HG03064 (cell line): ENCODE results near the gene HMGXB3.

ENCODE experiments used
- ATAC-seq: cut with Tn5 transposase; IDR thresholded peaks from one replicate; pipeline ENCODE4 v1.9.1; 2021; ENCODE audit warnings: low read depth; ENCODE audit not compliant: unreplicated experiment

The HMGXB3 gene

GRCh38 chr5:150065346-150065745 is 64.8 kb downstream of the HMGXB3 start:
- no peak for ATAC-seq

GRCh38 chr5:150065886-150066285 is 65.3 kb downstream of the HMGXB3 start:
- ATAC-seq: no peak

- no peak for ATAC-seq
These were observed 65.9 kb downstream of the HMGXB3 start for GRCh38 chr5:150066436-150066835.

- ATAC-seq: peak; percentile 69
These were observed 66.4 kb downstream of the HMGXB3 start for GRCh38 chr5:150066901-150067396.

- ATAC-seq: no peak
These were observed 66.9 kb downstream of the HMGXB3 start for GRCh38 chr5:150067405-150067960.

- ATAC-seq: no peak
These were observed 67.5 kb downstream of the HMGXB3 start for GRCh38 chr5:150068071-150068470.

GRCh38 chr5:150068472-150068871 is 67.9 kb downstream of the HMGXB3 start:
- no peak for ATAC-seq

- ATAC-seq: no peak
These were observed 68.6 kb downstream of the HMGXB3 start for GRCh38 chr5:150068961-150069645.

- ATAC-seq: no peak
These were observed 69.4 kb downstream of the HMGXB3 start for GRCh38 chr5:150069672-150070627.

GRCh38 chr5:150070821-150071220 is 70.3 kb downstream of the HMGXB3 start:
- ATAC-seq: no peak

- no peak for ATAC-seq
These were observed 72.6 kb downstream of the HMGXB3 start for GRCh38 chr5:150073086-150073625.

- ATAC-seq: no peak
These were observed 73.1 kb downstream of the HMGXB3 start for GRCh38 chr5:150073677-150074076.

- ATAC-seq: no peak
These were observed 74.7 kb downstream of the HMGXB3 start for GRCh38 chr5:150075233-150075632.

GRCh38 chr5:150075806-150076205 is 75.3 kb downstream of the HMGXB3 start:
- ATAC-seq: no peak

- ATAC-seq: no peak
These were observed 76.5 kb downstream of the HMGXB3 start for GRCh38 chr5:150077060-150077459.

- no peak for ATAC-seq
These were observed 77.7 kb downstream of the HMGXB3 start for GRCh38 chr5:150077996-150078801.

GRCh38 chr5:150078802-150079689 is 78.5 kb downstream of the HMGXB3 start:
- no peak for ATAC-seq

GRCh38 chr5:150079909-150080461 is 79.4 kb downstream of the HMGXB3 start:
- no peak for ATAC-seq
